OCI-LY3 (cell line): ENCODE results near the gene LENG8.
"Not testable (repeated sequence)": the region's sequence is repeated elsewhere in the genome, so short reads cannot be mapped to it uniquely, and the experiment has no call there.

Experiments
- EZH2phosphoT487 ChIP-seq: fragments of 200-600 bp; shearing (Covaris generic); IDR thresholded peaks from 2 replicates; pipeline ENCODE4 v1.6.1; 2018; ENCODE audit warnings: antibody characterized with exemption, mixed run types, low read depth
- TF ChIP-seq, protein P1 (sequence below): fragments of 200-600, 300-600 bp; sonication (generic); IDR thresholded peaks from 2 replicates; pipeline ENCODE4 v1.5.1; 2014; ENCODE audit warnings: antibody characterized with exemption, low read length, low read depth

DNA sequence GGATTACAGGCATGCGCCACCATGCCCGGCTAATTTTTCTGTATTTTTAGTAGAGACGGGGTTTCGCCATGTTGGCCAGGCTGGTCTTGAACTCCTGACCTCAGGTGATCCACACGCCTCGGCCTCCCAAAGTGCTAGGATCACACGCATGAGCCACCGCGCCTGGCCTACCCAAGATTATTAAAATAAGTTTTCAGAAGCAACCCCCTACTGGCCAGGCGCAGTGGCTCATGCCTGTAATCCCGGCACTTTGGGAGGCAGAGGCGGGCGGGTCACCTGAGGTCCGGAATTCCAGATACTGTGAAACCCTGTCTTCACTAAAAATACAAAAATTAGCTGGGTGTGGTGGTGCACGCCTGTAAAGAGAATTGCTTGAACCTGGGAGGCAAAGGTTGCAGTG, 2.6 kb upstream of the LENG8 start:
- TF ChIP-seq, protein P1, sequence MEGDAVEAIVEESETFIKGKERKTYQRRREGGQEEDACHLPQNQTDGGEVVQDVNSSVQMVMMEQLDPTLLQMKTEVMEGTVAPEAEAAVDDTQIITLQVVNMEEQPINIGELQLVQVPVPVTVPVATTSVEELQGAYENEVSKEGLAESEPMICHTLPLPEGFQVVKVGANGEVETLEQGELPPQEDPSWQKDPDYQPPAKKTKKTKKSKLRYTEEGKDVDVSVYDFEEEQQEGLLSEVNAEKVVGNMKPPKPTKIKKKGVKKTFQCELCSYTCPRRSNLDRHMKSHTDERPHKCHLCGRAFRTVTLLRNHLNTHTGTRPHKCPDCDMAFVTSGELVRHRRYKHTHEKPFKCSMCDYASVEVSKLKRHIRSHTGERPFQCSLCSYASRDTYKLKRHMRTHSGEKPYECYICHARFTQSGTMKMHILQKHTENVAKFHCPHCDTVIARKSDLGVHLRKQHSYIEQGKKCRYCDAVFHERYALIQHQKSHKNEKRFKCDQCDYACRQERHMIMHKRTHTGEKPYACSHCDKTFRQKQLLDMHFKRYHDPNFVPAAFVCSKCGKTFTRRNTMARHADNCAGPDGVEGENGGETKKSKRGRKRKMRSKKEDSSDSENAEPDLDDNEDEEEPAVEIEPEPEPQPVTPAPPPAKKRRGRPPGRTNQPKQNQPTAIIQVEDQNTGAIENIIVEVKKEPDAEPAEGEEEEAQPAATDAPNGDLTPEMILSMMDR = not testable (repeated sequence)
- not testable (repeated sequence) for TF ChIP-seq EZH2phosphoT487
